ENCODE measurements around the gene CPTP. TPM values are rescaled to one million over a fixed set of nuclear protein-coding genes. Genes with fewer than 3 reads are reported as not detected.

The CPTP gene
- total and polyA plus RNA-seq, 2 donors (not counting 1 experiment from before 2014, with no cell fraction given) = 17.1 to 18.8 TPM

GRCh38 chr1:1352786-1353388 is 28.3 kb downstream of the CPTP start:
- Mint-ChIP-seq H3K27ac (no peak overlapping the region), H3K27me3 (peaks cover 20% of the 10 kb centered on the region), H3K9me3 (ENCODE audit: insufficient read depth) (no peaks in the 10 kb centered on the region), H3K4me1 (peaks cover 22% of the 10 kb centered on the region), H3K4me3 (peak overlapping the region; percentile 79)
- Histone ChIP-seq H3K9ac (ENCODE audit: low read length) (no peak overlapping the region), H2AFZ (ENCODE audit: insufficient read depth, low read depth, low read length, poor library complexity, severe bottlenecking) (no peak overlapping the region), H3K4me3 (ENCODE audit: control extremely low read depth in 1 of 5, extremely low read depth in 1 of 5, insufficient read depth in 1 of 5, low read depth in 2 of 5, low read length in 4 of 5) (no peak overlapping the region), H3K27me3 (replicated peaks in 1 of 4; ENCODE audit: control extremely low read depth in 1 of 4, control insufficient read depth in 3 of 4, insufficient read depth in 4 of 4, low read length in 3 of 4) (peaks cover 0 to 47% (median 13%) of the 10 kb centered on the region in 4 experiments), H3K4me1 (ENCODE audit: control insufficient read depth in 2 of 2, insufficient read depth in 2 of 2, low read length in 2 of 2) (peaks cover 33 to 37% of the 10 kb centered on the region in 2 donors), H3K36me3 (replicated peaks in 1 of 2; ENCODE audit: control extremely low read depth in 1 of 2, control insufficient read depth in 1 of 2, extremely low read depth in 1 of 2, insufficient read depth in 2 of 2, low read length in 1 of 2) (no peaks in the 10 kb centered on the region), H3K9me3 (ENCODE audit: control extremely low read depth in 1 of 3, control insufficient read depth in 2 of 3, insufficient read depth in 1 of 3, low read length in 2 of 3) (peaks cover 0 to 7% (median 0%) of the 10 kb centered on the region in 3 donors), H4K20me1 (ENCODE audit: control insufficient read depth, insufficient read depth, low read length, poor library complexity, severe bottlenecking) (peaks cover 6% of the 10 kb centered on the region), H3K4me2 (replicated peaks; ENCODE audit: low read depth, low read length, poor library complexity, severe bottlenecking) (peak overlapping the region; percentile 55), H3K27ac (ENCODE audit: low read length in 2 of 2) (no peak overlapping the region), H3K79me2 (ENCODE audit: control insufficient read depth, insufficient read depth, low read length) (peaks cover 7% of the 10 kb centered on the region)
- ChIA-PET CTCF (interaction anchor here (2.4 kb wide), 1 partner anchor 18 kb away, joined by 8 read pairs; no protein-coding TSS in a partner anchor), POLR2A (no interaction called here)
- WGBS (ENCODE audit: insufficient coverage) = 26% methylated on average over 4 of the region's 5 CpGs
- intact Hi-C loops (cut with micrococcal nuclease) = no loop called here
- no peak for TF ChIP-seq EZH2 (IDR thresholded peaks at IDR 0.05; ENCODE audit: borderline replicate concordance, insufficient read depth, low read depth, low read length, poor library complexity, severe bottlenecking)
- TF ChIP-seq, protein P1, sequence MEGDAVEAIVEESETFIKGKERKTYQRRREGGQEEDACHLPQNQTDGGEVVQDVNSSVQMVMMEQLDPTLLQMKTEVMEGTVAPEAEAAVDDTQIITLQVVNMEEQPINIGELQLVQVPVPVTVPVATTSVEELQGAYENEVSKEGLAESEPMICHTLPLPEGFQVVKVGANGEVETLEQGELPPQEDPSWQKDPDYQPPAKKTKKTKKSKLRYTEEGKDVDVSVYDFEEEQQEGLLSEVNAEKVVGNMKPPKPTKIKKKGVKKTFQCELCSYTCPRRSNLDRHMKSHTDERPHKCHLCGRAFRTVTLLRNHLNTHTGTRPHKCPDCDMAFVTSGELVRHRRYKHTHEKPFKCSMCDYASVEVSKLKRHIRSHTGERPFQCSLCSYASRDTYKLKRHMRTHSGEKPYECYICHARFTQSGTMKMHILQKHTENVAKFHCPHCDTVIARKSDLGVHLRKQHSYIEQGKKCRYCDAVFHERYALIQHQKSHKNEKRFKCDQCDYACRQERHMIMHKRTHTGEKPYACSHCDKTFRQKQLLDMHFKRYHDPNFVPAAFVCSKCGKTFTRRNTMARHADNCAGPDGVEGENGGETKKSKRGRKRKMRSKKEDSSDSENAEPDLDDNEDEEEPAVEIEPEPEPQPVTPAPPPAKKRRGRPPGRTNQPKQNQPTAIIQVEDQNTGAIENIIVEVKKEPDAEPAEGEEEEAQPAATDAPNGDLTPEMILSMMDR (IDR thresholded peaks at IDR 0.05) = no peak
- DNase-seq (peak; percentile 63), ATAC-seq (ENCODE audit: low read depth) (no peak)
